Progenitor cell of endocrine pancreas (in vitro differentiated cells): ENCODE results near the gene CCDC28B. TPM values are rescaled to one million over a fixed set of nuclear protein-coding genes. Genes with fewer than 3 reads are reported as not detected.

Experiments
- DNase-seq: peaks from one replicate; pipeline ENCODE4 v3.0.0; 2021; ENCODE audit warnings: low spot score; ENCODE audit not compliant: unreplicated experiment
- H3K27ac Mint-ChIP-seq: 2 replicates; pipeline ENCODE4 v1.8.0; 2021; ENCODE audit warnings: mild to moderate bottlenecking, moderate library complexity, mixed read lengths
- H3K27me3 Mint-ChIP-seq: 2 replicates; pipeline ENCODE4 v1.8.0; 2021; ENCODE audit warnings: mixed read lengths
- H3K36me3 Mint-ChIP-seq: 2 replicates; pipeline ENCODE4 v1.8.0; 2022; ENCODE audit warnings: mixed read lengths; ENCODE audit not compliant: insufficient read depth
- H3K4me1 Mint-ChIP-seq: 2 replicates; pipeline ENCODE4 v1.8.0; 2021; ENCODE audit warnings: low read depth, mixed read lengths
- H3K4me3 Mint-ChIP-seq: 2 replicates; pipeline ENCODE4 v1.8.0; 2021; ENCODE audit warnings: low read depth, mild to moderate bottlenecking, moderate library complexity, mixed read lengths
- H3K9me3 Mint-ChIP-seq: 2 replicates; pipeline ENCODE4 v1.8.0; 2021; ENCODE audit warnings: low read depth, mixed read lengths
- total RNA-seq: library from RNA; stranded (reverse); gene quantifications from 2 replicates; pipeline ENCODE4 v1.2.1, GENCODE V29; 2021
- TF ChIP-seq, protein P1 (sequence below): fragments of 200-600 bp; sonication (generic); IDR thresholded peaks from one replicate; pipeline ENCODE4 v1.5.0; 2021; ENCODE audit warnings: antibody characterized with exemption, mild to moderate bottlenecking; ENCODE audit not compliant: unreplicated experiment

The CCDC28B gene
- total RNA-seq, 1 donor from 2014 or later, result 15.5 TPM

GRCh38 chr1:32224285-32224684 is 23.9 kb downstream of the CCDC28B start:
- Mint-ChIP-seq H3K9me3 (no peaks in the 10 kb centered on the region), H3K27ac (peak overlapping the region; percentile 71), H3K4me3 (peak overlapping the region; percentile 60), H3K36me3 (peaks cover 14% of the 10 kb centered on the region), H3K27me3 (no peaks in the 10 kb centered on the region), H3K4me1 (peaks cover 22% of the 10 kb centered on the region)
- TF ChIP-seq, protein P1, sequence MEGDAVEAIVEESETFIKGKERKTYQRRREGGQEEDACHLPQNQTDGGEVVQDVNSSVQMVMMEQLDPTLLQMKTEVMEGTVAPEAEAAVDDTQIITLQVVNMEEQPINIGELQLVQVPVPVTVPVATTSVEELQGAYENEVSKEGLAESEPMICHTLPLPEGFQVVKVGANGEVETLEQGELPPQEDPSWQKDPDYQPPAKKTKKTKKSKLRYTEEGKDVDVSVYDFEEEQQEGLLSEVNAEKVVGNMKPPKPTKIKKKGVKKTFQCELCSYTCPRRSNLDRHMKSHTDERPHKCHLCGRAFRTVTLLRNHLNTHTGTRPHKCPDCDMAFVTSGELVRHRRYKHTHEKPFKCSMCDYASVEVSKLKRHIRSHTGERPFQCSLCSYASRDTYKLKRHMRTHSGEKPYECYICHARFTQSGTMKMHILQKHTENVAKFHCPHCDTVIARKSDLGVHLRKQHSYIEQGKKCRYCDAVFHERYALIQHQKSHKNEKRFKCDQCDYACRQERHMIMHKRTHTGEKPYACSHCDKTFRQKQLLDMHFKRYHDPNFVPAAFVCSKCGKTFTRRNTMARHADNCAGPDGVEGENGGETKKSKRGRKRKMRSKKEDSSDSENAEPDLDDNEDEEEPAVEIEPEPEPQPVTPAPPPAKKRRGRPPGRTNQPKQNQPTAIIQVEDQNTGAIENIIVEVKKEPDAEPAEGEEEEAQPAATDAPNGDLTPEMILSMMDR, result no peak
- no peak for DNase-seq

DNA sequence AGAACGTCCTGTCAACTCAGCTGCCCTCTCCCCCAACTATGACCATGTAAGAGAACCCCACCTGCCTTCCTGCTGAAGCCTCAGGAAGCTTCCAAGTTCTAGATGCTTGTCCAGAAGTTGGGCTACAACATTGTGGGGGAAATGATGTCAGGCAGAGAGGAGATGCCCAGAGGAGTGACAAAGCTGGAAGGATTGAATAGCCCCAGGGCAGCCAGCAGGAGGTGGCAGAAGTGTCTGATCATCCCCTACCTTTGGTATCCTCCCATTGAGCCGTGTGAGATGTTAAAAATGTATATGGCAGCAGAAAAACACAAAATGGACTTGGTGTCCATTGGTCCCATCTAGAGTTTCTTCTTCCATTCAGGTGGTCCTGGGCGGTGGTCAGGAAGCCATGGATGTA is 28.4 kb downstream of the CCDC28B start:
- Mint-ChIP-seq H3K36me3 (peaks cover 15% of the 10 kb centered on the region), H3K4me1 (peaks cover 3% of the 10 kb centered on the region), H3K9me3 (no peaks in the 10 kb centered on the region), H3K4me3 (no peak overlapping the region), H3K27me3 (no peaks in the 10 kb centered on the region), H3K27ac (no peak overlapping the region)
- TF ChIP-seq, protein P1, result no peak
- no peak for DNase-seq

DNA sequence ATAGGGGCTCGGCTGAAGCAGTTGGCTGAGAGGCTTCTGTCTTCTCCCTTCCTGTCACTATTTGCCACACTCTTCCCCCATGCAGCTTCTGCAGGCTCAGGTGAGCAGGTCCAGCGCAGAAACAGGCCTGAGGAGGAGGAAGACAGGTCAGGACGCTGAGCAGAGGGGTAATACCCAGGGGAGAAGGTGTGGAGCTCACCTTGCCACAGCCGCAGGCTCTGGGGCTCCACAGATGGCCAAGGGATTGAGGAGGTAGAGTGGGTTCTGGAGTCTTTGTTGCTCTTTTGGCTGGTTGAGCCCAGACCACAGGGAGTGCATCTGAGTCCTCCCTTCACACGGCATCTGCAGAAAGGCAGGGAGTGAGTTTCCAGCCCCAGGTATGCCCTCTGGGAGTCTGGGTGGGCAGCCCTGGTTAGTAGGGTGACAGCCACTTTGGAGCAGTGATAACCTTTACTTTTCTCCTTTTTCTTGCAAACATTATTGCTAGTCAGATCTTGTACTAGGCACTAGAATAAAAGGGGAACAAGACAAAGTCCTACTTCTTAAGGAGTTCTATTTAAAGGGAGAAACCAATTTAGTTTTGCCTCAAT is 31.5 kb downstream of the CCDC28B start:
- no peaks in the 10 kb centered on the region for H3K27me3 Mint-ChIP-seq
- TF ChIP-seq, protein P1, result no peak
- H3K4me3 Mint-ChIP-seq, result no peak overlapping the region
- no peak overlapping the region for H3K27ac Mint-ChIP-seq
- H3K36me3 Mint-ChIP-seq, result peaks cover 15% of the 10 kb centered on the region
- peaks cover 2% of the 10 kb centered on the region for H3K4me1 Mint-ChIP-seq
- no peaks in the 10 kb centered on the region for H3K9me3 Mint-ChIP-seq
- no peak for DNase-seq

DNA sequence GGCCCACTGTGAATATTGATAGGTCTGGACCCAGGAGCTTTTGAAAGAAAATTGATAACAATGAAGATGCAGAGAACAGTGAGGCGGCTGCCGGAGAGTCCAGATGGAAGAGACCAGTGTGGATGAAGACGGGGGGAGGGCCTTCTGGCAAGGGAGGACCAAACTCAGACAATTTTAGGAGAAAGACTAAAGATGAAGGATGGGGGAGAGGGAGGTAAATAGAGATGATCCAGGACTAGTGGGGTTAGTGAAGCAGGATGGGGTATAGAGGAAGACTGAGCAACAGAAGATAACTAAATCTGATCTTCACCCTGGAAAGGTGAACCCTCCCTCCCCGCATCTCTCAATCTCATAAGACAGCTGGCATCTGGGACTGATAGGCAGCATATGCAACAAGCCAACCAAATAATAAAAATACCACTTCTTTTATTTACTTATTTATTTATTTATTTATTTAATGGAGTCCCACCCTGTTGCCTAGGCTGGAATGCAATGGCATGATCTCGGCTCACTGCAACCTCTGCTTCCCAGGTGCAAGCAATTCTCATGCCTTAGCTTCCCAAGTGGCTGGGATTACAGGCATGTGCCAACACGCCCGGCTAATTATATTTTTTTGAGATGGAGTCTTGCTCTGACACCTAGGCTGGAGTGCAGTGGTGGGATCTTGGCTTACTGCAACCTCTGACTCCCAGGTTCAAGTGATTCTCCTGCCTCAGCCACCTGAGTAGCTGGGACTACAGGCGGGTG is 32.3 kb downstream of the CCDC28B start:
- Mint-ChIP-seq H3K9me3 (no peaks in the 10 kb centered on the region), H3K4me3 (no peak overlapping the region), H3K36me3 (peaks cover 15% of the 10 kb centered on the region), H3K27me3 (no peaks in the 10 kb centered on the region), H3K4me1 (peaks cover 2% of the 10 kb centered on the region), H3K27ac (no peak overlapping the region)
- TF ChIP-seq, protein P1, result no peak
- DNase-seq, result no peak

DNA sequence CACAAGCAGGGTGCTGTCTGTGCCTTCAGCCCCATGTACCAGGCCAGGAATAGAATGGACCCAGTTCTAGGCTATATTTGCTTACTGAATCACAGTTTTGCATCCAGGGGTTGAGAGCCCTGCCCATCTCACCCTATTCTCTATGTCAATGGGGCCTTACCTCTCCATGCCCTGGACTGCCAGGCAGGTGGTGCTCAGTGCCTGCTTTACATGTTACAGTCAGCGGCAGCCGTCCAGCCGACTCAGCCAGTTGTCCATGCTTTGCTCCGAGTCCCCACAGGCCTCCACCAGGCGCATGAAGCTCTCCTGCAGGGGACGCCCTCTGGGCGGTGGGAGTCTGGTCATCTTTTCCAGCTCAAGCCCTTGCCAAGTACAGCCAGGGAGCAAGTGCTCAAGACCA is 34.4 kb downstream of the CCDC28B start:
- DNase-seq, result no peak
- Mint-ChIP-seq H3K27me3 (no peaks in the 10 kb centered on the region), H3K4me1 (peaks cover 9% of the 10 kb centered on the region), H3K4me3 (no peak overlapping the region), H3K36me3 (peaks cover 8% of the 10 kb centered on the region), H3K9me3 (no peaks in the 10 kb centered on the region), H3K27ac (no peak overlapping the region)
- TF ChIP-seq, protein P1, result no peak
